Measurements from ENCODE around the gene PHF19.

The PHF19 gene

DNA sequence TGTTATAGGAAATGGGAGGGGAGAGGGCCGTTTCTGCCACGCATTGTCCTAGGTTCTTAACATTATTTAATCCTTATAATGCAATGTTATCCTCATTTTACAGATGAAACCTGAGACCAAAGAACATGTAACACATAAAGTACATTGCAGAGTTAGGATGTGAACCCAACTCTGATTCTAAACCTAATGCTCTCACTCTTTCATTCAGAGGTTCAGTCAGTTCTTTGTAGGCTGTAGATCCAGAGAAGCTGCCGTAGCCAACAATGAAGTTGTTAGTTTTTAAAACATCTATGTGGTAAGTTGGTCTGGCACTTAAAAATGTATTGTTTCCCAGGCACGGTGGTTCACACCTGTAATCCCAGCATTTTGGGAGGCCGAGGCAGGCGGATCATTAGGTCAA lies 23.8 kb downstream of the PHF19 start:
- no peak for DNase-seq (ENCODE audit: low spot score)

DNA sequence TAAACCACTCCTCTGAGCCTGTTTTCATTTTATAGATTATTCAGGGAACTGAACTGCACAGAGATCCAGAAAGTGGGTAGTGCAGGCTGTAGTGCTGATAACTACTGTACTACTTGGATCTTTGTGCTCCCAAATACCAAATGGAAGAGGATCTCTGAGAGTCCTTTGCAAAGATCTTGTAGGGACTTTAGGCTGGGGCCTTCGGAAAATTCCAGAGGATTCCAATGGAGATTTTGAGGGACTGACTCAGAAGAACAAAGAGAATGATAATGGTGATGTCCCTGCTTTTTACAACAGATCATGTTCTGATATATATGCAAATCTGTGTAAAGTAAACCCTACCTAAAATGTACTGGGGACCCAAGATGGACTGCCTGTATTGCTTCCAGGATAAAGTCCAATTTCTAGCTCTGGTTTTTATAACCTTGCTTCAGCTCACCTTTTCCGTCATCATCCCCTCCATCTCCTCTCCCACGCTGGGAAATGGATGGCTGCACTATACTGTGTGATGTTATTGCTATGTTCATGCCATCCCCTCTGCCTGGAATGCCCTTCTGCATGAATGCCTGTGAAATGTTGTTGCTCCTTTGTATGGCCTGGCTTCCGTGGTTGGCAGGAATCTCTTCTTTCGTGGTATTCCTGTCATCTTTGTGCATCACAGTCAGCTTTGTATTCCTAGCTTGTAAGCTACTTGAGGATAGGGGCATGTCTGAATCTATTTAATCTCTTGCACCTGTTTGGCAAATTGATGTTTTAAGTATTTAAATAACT lies 24.6 kb downstream of the PHF19 start:
- no peak for DNase-seq (ENCODE audit: low spot score)

DNA sequence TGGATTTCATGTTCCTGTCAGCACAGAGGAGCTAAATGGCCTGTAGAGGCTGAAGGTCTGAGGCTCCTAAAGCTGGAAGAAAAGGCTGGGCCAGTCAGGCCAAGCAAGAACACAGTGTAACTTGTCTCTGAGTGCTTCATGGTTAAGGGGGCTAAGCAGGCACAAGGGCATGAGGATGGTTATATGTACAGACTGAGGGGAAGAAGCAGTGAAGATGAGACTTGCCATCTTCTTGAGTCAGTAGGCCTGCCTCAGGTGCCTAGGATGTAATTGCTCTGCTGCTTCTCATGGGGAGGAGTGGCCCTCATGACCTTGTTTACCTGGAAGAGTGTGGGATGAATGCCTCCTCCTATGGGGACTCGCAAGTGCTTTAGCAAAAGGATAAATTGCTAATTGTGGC lies 25.5 kb downstream of the PHF19 start:
- no peak for DNase-seq (ENCODE audit: low spot score)

DNA sequence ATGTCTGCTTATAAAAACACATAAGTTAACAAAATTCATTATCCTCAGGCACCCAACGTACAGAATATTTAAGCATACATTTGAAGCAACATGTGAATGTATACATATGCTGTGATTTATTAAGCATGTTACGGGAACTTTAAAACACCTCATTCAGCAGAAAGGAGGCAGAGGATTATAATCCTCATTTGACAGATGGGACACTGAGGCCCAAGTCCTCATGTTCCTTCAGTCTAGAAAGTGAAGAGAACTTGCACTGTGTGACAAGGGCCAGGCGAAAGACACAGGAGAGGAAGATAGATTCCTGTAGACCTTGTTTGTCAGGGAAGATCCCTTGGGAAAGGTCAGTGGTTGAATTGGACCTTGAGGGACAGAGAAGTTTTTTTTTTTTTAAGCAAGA lies 26.7 kb downstream of the PHF19 start:
- no peak for DNase-seq (ENCODE audit: low spot score)

DNA sequence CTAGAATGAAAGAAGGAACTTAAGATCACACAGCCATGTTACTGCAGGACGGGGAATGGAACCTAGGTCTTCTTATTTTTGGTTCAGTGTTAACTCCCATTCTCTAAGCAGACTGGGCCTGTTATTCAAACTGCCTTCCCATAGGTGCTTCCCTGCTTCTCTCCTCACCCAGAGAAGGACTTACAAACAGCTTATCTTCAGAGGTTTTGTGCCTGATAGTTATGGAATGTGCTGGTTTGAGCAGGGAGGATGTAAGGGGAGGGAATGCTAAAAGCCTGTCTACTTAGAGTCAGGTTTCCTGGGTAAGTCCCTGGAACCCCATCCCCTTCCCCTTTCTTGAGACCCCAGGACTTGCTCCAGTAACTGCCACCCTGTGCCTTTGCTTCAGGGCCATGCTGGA lies 30.1 kb downstream of the PHF19 start:
- no peak for DNase-seq (ENCODE audit: low spot score)

DNA sequence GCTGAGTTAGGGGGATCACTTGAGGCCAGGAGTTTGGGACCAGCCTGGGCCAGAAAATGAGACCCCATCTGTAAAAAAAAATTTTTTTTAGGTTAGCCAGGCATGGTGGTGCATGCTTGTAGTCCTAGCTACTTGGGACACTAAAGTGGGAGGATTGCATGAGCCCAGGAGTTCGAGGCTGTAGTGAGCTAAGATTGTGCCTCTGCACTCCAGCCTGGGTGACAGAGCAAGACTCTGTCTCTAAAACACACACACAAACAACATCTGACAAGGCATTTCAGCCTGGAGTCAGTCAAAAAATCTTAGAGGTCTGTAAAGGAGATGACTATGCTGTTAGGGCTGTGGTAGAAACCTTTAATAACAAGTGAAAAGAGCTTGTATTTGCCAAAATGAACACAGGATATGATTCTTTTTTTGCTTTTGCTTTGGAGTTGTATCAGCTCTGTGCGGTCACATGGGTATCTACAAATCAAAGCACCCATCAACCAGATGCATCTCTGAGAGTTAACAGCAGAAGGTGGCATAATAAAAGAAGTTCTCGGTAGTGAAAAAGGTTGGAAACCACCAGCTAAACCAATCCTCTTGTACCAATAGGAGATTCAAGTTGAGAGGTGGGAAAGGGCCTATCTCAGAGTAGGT lies 30.6 kb downstream of the PHF19 start:
- DNase-seq (ENCODE audit: low spot score): no peak

DNA sequence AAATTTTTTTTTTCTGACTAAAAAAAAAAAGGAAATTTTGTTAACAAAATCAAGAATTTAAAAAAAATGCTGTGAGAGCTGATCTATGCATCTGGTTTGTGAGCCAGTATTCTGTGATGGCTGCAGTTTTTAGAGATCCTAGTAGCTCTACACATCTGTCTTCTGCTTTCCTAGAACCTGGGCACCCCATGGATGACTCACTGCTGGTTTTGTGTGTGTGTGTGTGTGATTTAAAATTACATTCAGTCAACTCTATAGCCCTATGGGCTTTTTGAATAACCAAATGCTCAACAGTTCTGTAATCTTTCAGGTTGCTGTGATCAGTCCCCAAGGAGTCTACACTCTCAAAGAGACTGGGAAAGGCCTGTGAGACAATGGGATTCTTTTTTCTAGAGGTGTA lies 31.7 kb downstream of the PHF19 start:
- no peak for DNase-seq (ENCODE audit: low spot score)

DNA sequence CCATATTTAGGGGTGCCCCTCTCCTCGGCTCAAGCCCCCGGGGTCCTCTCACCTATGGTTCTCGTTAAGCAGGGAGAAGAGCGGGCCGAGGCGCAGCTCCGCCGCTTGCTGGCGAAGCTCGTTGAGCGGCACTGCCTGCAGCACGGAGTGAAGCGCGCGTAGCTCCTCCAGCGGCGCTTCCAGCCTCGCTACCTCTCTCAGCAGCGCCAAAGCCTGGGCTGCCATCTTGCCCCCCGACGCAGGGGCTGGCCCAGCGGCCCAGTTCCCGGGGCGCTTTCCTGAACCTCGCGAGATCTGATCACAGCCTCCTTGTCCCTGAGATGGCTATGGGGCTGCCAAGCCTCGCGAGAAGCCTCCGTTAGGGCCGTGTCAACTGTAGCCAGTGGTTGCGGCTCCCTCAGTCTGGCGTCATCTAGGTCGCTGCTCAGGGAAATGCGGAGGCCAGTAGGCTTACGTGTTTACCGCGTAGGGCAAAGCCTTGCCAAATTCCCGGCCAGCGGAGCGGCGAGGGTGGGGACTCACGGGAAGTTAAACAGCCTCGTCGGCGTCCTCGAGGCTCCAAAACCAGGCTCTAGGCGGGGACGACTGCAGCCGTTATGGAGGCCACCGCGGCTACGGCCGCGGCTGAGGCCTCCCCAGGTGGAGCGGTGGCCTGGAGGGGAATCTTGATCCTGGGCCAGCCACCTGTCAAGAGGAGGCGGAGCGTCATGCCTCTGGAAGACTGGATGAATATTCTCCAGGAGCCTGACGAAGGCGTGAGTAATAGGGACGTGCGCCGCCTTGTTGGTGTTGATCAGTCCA lies 34.1 kb downstream of the PHF19 start, which contains the start of gene PSMD5:
PSMD5 (minus strand) TSS at position 238 of the 801 bp plus-strand sequence; CDS start at position 225, 13 bp downstream.
- peak; percentile 98 for DNase-seq (ENCODE audit: low spot score)

DNA sequence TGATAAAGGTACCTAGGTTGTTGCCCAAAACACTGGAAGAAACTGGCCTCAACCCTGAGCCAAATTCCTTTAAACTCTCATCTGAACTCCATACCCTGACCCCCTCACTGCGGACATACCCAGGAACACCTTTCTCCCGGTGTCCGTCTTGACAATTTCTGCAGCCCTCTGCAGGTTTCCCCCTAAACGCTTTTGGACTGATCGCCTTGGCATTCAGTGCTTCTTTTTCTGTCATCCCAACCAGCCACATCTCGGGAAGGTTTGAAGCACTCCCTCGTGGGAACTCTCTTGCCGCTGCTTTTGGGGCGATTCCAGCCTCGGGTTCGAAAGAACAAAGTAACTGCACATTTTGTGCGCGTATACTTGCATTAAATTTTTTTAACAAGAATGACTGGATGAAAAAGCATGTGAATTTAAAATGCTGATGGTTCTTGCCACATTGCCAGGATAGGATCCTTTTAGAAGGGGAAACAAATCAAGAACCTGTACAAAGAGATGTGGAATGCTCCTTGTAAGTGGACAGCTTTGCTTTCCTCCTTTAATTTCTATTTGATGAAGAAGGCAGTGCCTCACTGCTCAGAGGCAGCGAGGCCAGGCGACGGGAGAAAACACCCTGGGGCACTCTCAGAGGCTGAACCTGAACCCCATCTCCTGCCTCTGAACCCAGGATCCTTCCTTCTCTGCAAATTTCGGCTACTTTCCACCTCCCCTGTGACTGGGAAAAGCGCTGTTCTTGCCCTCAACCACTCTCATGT lies 34.9 kb downstream of the PHF19 start:
- peak; percentile 19 for DNase-seq (ENCODE audit: low spot score)

DNA sequence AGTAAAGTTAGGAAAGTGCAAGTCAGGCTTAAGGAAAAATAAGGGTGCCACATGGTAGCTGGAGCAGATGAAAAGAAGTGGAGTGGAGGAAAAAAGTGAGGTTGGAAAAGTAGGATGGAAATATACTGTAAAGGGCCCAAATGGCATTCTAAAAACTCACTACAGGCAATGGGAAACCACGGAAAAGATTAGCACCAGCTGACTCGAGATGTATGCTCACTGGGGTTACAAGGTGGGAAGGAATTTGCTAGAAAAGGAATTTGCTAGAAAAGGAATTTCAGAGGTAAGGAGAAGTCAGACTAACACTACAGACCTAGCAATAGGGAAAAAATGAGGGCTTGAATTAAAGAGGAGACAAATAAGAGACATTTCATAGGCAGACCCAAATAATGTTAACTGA lies 37.8 kb downstream of the PHF19 start:
- DNase-seq (ENCODE audit: low spot score): no peak

DNA sequence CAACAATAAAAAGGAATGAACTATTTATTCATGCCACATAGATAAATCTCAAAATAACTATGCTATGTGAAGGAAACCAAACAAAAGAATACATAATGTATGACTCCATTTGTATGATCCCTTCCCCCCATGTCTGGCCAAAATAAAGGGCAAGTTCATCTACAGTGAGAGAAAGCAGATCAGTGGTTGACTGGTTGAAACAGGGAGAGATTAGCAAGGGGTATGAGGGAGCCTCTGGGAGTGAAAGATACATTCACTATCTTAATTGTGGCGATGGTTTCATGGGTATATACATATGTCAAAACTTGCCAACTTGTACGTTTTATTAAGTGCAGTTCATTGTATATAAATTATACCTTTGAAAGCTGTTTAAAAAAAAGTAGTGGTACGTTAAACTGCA lies 39.1 kb downstream of the PHF19 start:
- DNase-seq (ENCODE audit: low spot score): no peak

DNA sequence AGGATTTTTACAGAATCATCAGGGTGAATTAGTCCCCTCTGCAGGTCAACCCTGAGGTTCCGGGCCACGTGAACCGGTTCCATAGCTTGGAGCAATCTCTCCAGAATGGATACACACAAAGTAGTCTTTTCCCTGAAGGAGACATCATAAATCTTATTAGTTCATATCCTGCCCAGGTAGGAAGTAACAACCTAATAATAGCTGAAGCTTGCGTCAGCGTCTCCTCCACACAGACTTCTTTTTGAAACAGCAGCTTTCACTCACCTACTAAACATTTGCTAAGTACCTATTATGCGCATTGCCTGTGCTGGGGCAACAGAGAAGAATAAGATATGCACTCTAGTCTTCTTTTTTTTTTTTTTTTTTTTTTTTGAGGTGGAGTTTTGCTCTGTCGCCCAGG lies 43.7 kb downstream of the PHF19 start:
- DNase-seq (ENCODE audit: low spot score): no peak

DNA sequence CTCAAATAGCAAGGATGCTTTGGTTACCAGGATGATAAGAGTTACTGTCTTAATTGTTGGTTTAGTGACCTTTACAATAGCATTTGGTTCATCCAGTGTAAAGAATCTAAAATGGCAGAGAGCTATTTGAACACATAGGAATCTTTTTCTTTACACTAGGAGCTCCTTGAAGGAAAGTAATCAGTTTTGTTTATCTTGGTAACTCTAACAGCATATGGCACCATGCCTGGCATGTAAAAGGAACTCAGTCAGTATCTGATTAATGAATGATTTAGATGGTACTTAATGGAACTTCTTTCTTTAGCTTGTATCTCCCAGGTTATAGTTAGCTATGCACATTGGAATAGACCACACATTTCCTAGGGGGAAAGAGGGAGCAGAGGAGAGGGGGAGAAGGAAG lies 44.2 kb downstream of the PHF19 start:
- DNase-seq (ENCODE audit: low spot score): no peak

DNA sequence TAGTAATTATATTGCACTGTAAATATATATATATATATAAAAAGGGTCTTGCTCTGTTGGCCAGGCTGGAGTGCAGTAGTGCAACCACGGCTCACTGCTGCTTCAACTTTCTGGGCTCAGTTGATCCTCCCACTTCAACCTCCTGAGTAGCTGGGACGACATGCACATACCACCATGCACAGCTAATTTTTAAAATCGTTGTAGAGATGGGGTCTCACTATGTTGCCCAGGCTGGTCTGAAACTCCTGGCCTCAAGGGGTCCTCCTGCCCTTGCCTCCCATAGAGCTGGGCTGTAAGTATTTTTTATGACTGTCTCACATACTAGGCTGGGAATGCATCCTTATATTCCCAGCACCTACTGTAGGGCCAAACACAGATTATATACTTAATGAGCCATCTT lies 46.1 kb downstream of the PHF19 start:
- no peak for DNase-seq (ENCODE audit: low spot score)

DNA sequence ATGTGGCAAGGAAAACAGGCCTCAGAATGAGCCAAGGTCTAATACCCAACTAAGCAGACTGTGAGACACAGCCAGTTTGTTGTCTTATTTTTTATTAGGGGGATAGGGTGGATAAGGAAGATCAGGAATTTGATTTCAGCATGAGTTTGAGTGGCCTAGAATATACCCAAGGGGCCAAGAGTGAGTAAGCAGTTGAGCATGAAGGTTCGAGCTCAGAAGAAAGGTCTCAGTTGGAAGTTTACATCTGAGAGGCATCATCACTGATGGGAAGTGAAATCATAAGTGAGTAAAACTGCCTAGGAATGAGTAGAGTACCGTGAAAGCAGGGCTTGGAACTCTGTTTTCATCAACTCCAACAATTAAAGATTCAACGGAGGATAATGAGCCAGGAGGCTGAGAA lies 46.8 kb downstream of the PHF19 start:
- DNase-seq (ENCODE audit: low spot score): no peak

DNA sequence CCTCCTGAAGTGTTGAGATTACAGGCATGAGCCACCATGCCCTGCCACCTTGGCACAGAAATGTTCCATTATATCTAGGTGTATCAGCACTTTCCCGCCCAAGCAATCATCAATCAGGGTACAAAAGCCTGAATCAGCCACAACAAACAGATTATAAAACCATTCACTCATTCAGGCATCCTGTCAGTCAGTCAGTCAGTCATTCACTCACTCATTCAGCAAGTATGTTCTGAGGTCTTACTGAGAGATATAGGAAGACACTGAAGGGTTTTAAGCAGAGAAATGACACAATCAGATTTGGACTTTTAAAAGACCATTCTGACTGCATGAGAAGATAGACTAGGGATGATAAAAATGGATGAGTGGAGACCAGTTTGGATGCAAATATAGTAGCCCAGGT lies 47.3 kb downstream of the PHF19 start:
- DNase-seq (ENCODE audit: low spot score): no peak

DNA sequence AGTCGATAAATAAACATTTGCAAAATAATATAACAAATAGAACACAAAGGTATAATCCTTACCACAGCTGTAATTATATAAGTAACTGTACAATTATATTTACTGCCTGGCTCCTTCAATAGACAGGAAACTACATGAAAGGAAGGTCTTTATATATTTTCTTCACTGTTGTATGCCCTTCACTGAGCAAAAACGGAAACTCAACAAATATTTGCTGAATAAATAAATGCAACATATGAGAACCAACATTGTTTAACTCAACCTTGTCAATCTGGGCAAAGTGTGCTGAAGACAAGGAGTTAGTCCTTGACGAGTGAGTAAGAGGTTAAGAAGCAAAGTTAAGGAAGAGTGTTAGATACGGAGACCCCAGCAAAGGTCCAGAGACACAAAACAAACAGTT lies 56.9 kb downstream of the PHF19 start:
- no peak for DNase-seq (ENCODE audit: low spot score)

DNA sequence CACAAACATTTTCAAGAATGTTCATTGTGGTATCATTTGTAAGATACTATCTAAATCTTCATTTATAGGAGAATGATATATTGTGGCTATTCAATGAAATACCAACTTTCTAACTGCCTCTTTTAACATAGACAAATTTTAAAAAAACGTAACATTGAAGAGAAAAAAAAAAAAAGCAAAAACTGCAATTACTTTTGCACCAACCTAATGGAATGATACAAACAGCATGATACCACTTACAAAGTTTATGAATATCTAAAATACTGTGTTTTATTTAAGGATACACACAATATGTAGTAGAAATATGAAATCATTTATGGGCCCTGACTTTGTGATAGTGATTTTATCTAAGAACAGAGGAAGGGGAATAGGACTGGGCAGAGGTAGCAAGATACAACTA lies 58.4 kb downstream of the PHF19 start:
- no peak for DNase-seq (ENCODE audit: low spot score)

DNA sequence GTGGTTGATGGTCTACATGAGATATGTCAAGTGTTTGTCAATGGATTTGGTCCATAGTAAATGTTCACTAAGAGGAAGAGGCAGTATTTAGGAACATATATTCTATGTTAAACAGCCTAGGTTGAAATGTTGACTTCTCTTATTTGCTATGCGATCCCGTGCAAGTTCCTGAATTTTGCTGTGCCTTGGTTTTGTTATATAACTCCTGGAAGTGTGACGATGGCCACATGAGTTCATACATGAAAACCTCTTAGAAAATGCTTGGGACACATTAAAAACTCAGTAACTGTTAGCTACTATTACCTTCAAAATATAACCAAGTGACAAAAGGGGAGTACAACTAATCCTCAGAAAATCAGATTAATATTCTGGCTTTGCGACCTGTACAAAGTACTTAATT lies 61.9 kb downstream of the PHF19 start:
- DNase-seq (ENCODE audit: low spot score): no peak

DNA sequence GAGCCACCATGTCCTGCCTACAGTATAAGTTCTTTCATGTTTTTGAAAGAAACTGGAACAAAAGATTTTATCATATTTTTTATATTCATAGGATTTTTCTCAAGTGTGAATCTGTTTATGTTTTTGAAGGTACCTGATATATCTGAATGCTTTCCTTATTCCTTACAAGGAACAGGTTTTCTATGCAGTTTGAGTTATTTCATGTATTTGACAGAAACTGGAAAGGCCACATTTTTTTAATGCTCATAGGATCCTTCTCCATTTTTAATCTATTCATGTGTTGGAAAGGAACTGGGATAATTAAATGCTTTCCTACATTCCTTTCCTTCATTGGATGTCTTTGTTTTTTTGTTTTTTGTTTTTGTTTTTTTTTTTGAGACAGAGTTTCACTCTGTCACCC lies 68.1 kb downstream of the PHF19 start:
- DNase-seq (ENCODE audit: low spot score): no peak

DNA sequence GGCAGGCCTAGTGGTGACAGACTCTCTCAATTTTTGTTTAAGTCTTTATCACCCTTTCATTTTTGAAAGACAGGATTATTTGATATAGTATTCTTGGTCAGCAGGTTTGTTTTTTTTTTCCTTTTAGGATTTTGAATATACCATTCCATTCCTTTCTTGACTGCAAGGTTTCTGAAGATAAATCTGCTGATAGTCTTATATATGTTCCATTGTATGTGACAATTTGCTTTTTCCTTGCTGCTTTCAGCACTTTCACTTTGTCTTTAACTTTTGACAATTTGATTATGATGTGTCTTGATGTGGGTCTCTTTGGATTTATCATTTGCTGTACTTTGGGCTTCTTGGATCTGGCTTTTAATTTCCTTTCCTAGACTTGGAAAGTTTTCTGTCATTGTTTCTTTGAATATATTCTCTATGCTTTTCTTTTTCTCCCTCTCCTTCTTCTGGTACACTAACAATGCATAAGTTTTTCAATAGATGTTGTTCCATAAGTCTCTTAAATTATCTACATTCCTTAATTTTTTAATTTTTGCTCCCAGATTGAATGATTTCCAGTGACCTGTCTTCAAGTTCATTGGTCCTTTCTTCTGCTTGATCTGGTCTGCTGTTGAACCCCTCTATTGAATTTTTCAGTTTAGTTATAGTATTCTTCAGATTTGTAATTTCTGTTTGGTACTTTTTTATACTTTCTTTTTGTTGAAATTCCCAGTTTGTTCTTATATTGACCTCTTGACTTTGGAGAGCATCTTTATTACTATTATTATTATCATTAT lies 69.2 kb downstream of the PHF19 start:
- DNase-seq (ENCODE audit: low spot score): no peak
